GM12878 (cell line): ENCODE data around the gene ZDHHC19. TPM values are rescaled to one million over a fixed set of nuclear protein-coding genes. Genes with fewer than 3 reads are reported as not detected.

Source experiments
- ATF7 ChIP-seq: fragments of 450-650 bp; IDR thresholded peaks from 2 replicates; pipeline ENCODE4 v1.6.1; 2016; ENCODE audit warnings: low read depth, mild to moderate bottlenecking
- ZNF217 ChIP-seq: fragments of 450-650 bp; IDR thresholded peaks from 2 replicates; pipeline ENCODE4 v1.6.1; 2017; ENCODE audit warnings: antibody characterized with exemption, mild to moderate bottlenecking
- ZZZ3 ChIP-seq: IDR thresholded peaks from 2 replicates; pipeline ENCODE4 v1.6.1; 2011; ENCODE audit warnings: low read depth; ENCODE audit not compliant: control insufficient read depth, insufficient read length
- polyA plus RNA-seq, 11 experiments: library from polyadenylated mRNA; depleted of rRNA in 4 of 11; unstranded in 6 of 11; stranded (reverse) in 5 of 11; fragments of >200 nt; fragmentation: Nextera tagmentation in 4 of 11; fragmentation: Illumina TruSeq in 1 of 11; extraction: Ambion mirVana in 4 of 11; extraction: Trizol in 1 of 11; gene quantifications; 1 replicate in 1 of 11; 2 replicates in 10 of 11; pipeline versions ENCODE4 v1.2.1 to v1.2.3, GENCODE V29; 2011 to 2016; ENCODE audit warnings: inconsistent platforms in 2 of 11, missing spikeins in 2 of 11, low read depth in 1 of 11
- total RNA-seq, 4 experiments: library from RNA; depleted of rRNA in 3 of 4; stranded (reverse); fragments of >200 nt in 3 of 4; fragmentation: Illumina TruSeq in 1 of 4; extraction: Trizol in 1 of 4; gene quantifications; 2 replicates each; pipeline versions ENCODE4 v1.2.1 to v1.2.3, GENCODE V29; 2013 to 2021
- TF ChIP-seq, protein P1 (sequence below): fragments of 450-650 bp; IDR thresholded peaks from 2 replicates; pipeline ENCODE4 v1.6.1; 2018; ENCODE audit warnings: mild to moderate bottlenecking, low read depth, moderate library complexity; ENCODE audit not compliant: partially characterized antibody
- TF ChIP-seq, protein P2 (sequence below): fragments of 450-650 bp; IDR thresholded peaks from 2 replicates; pipeline ENCODE4 v1.6.1; 2017; ENCODE audit warnings: mild to moderate bottlenecking, moderate library complexity
- TF ChIP-seq, protein P3 (sequence below): IDR thresholded peaks from 2 replicates; pipeline ENCODE4 v1.6.1; 2011; ENCODE audit warnings: low read depth, mild to moderate bottlenecking, low read length, moderate library complexity, borderline replicate concordance; ENCODE audit errors: extremely low read depth
- TF ChIP-seq, protein P4 (sequence below): fragments of 450-650 bp; formaldehyde crosslinking; IDR thresholded peaks from 2 replicates; pipeline ENCODE4 v1.5.0; 2022; ENCODE audit warnings: mild to moderate bottlenecking, missing genetic modification characterization

The ZDHHC19 gene
- total and polyA plus RNA-seq, 10 of the 15 experiments (the other 5 are each of a cell fraction or from before 2014, with no cell fraction given): 0.26 TPM; not detected in 9

DNA sequence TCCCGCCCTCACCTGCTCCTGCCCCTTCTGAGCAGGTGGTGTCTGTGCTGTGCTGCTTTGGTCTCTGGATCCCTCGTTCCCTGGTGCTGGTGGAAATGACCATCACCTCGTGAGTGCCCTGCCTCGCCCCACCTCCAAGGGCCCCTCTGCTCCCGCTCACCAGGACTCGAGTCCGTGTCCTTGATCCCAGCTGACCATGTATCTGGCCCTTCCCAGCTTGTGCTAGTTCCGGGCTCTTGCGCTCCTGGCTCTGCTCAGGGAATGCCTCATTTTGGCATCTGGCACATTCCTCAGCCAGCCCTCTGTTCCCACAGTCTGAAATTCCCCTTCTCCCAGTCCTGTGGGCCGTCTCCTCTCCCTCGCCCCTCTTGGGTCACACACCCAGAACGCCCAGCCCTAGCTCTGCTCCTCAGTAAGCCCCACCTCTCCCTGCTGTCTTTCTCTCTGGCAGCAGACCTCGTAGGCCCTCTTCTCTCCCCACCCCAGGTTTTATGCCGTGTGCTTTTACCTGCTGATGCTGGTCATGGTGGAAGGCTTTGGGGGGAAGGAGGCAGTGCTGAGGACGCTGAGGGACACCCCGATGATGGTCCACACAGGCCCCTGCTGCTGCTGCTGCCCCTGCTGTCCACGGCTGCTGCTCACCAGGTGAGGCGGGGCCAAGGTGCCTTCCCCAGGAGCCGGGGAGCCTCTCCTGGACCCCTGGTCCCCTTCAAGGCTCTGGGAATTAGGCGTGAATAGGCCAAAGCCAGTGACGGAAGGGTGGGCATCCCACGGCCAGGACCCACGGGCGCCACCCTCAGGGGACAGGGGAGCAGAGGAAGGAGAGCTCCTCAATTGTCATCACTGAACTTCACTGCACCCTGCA, 16.7 kb upstream of the ZDHHC19 start (continued):
- TF ChIP-seq ATF7: no peak
- no peak for TF ChIP-seq ZNF217
- TF ChIP-seq, protein P1, sequence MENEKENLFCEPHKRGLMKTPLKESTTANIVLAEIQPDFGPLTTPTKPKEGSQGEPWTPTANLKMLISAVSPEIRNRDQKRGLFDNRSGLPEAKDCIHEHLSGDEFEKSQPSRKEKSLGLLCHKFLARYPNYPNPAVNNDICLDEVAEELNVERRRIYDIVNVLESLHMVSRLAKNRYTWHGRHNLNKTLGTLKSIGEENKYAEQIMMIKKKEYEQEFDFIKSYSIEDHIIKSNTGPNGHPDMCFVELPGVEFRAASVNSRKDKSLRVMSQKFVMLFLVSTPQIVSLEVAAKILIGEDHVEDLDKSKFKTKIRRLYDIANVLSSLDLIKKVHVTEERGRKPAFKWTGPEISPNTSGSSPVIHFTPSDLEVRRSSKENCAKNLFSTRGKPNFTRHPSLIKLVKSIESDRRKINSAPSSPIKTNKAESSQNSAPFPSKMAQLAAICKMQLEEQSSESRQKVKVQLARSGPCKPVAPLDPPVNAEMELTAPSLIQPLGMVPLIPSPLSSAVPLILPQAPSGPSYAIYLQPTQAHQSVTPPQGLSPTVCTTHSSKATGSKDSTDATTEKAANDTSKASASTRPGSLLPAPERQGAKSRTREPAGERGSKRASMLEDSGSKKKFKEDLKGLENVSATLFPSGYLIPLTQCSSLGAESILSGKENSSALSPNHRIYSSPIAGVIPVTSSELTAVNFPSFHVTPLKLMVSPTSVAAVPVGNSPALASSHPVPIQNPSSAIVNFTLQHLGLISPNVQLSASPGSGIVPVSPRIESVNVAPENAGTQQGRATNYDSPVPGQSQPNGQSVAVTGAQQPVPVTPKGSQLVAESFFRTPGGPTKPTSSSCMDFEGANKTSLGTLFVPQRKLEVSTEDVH: no peak
- no peak for TF ChIP-seq ZZZ3
- TF ChIP-seq, protein P2, sequence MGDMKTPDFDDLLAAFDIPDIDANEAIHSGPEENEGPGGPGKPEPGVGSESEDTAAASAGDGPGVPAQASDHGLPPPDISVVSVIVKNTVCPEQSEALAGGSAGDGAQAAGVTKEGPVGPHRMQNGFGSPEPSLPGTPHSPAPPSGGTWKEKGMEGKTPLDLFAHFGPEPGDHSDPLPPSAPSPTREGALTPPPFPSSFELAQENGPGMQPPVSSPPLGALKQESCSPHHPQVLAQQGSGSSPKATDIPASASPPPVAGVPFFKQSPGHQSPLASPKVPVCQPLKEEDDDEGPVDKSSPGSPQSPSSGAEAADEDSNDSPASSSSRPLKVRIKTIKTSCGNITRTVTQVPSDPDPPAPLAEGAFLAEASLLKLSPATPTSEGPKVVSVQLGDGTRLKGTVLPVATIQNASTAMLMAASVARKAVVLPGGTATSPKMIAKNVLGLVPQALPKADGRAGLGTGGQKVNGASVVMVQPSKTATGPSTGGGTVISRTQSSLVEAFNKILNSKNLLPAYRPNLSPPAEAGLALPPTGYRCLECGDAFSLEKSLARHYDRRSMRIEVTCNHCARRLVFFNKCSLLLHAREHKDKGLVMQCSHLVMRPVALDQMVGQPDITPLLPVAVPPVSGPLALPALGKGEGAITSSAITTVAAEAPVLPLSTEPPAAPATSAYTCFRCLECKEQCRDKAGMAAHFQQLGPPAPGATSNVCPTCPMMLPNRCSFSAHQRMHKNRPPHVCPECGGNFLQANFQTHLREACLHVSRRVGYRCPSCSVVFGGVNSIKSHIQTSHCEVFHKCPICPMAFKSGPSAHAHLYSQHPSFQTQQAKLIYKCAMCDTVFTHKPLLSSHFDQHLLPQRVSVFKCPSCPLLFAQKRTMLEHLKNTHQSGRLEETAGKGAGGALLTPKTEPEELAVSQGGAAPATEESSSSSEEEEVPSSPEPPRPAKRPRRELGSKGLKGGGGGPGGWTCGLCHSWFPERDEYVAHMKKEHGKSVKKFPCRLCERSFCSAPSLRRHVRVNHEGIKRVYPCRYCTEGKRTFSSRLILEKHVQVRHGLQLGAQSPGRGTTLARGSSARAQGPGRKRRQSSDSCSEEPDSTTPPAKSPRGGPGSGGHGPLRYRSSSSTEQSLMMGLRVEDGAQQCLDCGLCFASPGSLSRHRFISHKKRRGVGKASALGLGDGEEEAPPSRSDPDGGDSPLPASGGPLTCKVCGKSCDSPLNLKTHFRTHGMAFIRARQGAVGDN: no peak
- TF ChIP-seq, protein P3, sequence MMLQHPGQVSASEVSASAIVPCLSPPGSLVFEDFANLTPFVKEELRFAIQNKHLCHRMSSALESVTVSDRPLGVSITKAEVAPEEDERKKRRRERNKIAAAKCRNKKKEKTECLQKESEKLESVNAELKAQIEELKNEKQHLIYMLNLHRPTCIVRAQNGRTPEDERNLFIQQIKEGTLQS: no peak
- TF ChIP-seq, protein P4, sequence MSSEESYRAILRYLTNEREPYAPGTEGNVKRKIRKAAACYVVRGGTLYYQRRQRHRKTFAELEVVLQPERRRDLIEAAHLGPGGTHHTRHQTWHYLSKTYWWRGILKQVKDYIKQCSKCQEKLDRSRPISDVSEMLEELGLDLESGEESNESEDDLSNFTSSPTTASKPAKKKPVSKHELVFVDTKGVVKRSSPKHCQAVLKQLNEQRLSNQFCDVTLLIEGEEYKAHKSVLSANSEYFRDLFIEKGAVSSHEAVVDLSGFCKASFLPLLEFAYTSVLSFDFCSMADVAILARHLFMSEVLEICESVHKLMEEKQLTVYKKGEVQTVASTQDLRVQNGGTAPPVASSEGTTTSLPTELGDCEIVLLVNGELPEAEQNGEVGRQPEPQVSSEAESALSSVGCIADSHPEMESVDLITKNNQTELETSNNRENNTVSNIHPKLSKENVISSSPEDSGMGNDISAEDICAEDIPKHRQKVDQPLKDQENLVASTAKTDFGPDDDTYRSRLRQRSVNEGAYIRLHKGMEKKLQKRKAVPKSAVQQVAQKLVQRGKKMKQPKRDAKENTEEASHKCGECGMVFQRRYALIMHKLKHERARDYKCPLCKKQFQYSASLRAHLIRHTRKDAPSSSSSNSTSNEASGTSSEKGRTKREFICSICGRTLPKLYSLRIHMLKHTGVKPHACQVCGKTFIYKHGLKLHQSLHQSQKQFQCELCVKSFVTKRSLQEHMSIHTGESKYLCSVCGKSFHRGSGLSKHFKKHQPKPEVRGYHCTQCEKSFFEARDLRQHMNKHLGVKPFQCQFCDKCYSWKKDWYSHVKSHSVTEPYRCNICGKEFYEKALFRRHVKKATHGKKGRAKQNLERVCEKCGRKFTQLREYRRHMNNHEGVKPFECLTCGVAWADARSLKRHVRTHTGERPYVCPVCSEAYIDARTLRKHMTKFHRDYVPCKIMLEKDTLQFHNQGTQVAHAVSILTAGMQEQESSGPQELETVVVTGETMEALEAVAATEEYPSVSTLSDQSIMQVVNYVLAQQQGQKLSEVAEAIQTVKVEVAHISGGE (CRISPR knock-in tag): no peak
